MCF 10A (cell line): Measurements from ENCODE around the gene FAHD2A. TPM values are rescaled to one million over a fixed set of nuclear protein-coding genes. Genes with fewer than 3 reads are reported as not detected.

ENCODE experiments used
- BruUV-seq: library from RNA; stranded (reverse); fragments of 400-500 nt; replicated peaks from 2 replicates; lab custom pipeline; 2021; lab: Mats Ljungman, UMichigan
- CTCF ChIA-PET: fragments of 300-600 bp; sonication (Branson Sonifier 250); formaldehyde crosslinking; extraction: SDS; loops from one replicate; lab custom pipeline; 2021; ENCODE audit warnings: antibody characterized with exemption, inconsistent platforms; lab: Yijun Ruan, JAX
- POLR2A ChIA-PET: fragments of 300-600, 350-650 bp; sonication (Branson Sonifier 250); formaldehyde crosslinking; extraction: SDS; loops from one replicate; lab custom pipeline; 2020; ENCODE audit warnings: antibody characterized with exemption, inconsistent platforms; lab: Yijun Ruan, JAX
- DNase-seq: peaks from one replicate; pipeline ENCODE4 v3.0.0-alpha.2; 2018; ENCODE audit not compliant: unreplicated experiment
- H3K27ac Mint-ChIP-seq: one replicate; pipeline ENCODE4 v1.8.0; 2022; ENCODE audit warnings: mild to moderate bottlenecking, low read depth, mixed read lengths; ENCODE audit not compliant: unreplicated experiment
- H3K27me3 Mint-ChIP-seq: one replicate; pipeline ENCODE4 v1.8.0; 2022; ENCODE audit warnings: mixed read lengths; ENCODE audit not compliant: insufficient read depth, unreplicated experiment
- H3K36me3 Mint-ChIP-seq: one replicate; pipeline ENCODE4 v1.8.0; 2022; ENCODE audit warnings: mild to moderate bottlenecking, moderate library complexity, mixed read lengths; ENCODE audit not compliant: insufficient read depth, unreplicated experiment
- H3K4me1 Mint-ChIP-seq: one replicate; pipeline ENCODE4 v1.8.0; 2022; ENCODE audit warnings: mixed read lengths; ENCODE audit not compliant: insufficient read depth, unreplicated experiment
- H3K4me3 Mint-ChIP-seq: one replicate; pipeline ENCODE4 v1.8.0; 2022; ENCODE audit warnings: mild to moderate bottlenecking, moderate library complexity, mixed read lengths; ENCODE audit not compliant: unreplicated experiment
- H3K9me3 Mint-ChIP-seq: one replicate; pipeline ENCODE4 v1.8.0; 2022; ENCODE audit warnings: mixed read lengths; ENCODE audit not compliant: unreplicated experiment
- intact Hi-C: fragments of 100-400 bp; cut with micrococcal nuclease; formaldehyde crosslinking; loops from 2 replicates; pipeline ENCODE4 v1.14.1; 2022
- total RNA-seq: library from RNA; stranded (reverse); gene quantifications from 2 replicates; pipeline ENCODE4 v1.2.3, GENCODE V29; 2022
- TF ChIP-seq, protein P1 (sequence below): fragments of 200-600 bp; IDR thresholded peaks from one replicate; pipeline ENCODE4 v1.8.0; 2022; ENCODE audit warnings: antibody characterized with exemption, mild to moderate bottlenecking; ENCODE audit not compliant: unreplicated experiment

The FAHD2A gene
- total RNA-seq, 1 experiment from 2014 or later, result 24.1 TPM

DNA sequence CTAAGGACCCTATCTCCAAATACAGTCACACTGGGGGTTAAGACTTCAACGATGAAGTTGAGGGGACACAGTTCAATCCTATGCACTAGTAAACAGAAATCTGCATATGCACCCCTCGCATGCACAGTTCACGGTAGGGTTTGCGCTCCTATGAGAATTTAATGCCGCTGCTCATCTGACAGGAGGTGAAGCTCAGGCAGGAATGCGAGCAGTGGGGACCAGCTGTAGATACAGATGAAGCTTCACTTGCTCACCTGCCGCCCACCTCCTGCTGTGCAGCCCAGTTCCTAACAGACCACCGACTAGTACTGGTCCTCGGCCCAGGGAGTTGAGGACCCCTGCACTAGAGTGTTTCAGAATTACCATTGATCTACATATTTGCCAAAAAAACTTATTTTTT lies 40.0 kb upstream of the FAHD2A start:
- TF ChIP-seq, protein P1, sequence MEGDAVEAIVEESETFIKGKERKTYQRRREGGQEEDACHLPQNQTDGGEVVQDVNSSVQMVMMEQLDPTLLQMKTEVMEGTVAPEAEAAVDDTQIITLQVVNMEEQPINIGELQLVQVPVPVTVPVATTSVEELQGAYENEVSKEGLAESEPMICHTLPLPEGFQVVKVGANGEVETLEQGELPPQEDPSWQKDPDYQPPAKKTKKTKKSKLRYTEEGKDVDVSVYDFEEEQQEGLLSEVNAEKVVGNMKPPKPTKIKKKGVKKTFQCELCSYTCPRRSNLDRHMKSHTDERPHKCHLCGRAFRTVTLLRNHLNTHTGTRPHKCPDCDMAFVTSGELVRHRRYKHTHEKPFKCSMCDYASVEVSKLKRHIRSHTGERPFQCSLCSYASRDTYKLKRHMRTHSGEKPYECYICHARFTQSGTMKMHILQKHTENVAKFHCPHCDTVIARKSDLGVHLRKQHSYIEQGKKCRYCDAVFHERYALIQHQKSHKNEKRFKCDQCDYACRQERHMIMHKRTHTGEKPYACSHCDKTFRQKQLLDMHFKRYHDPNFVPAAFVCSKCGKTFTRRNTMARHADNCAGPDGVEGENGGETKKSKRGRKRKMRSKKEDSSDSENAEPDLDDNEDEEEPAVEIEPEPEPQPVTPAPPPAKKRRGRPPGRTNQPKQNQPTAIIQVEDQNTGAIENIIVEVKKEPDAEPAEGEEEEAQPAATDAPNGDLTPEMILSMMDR, result no peak
- H3K36me3 Mint-ChIP-seq, result peaks cover 15% of the 10 kb centered on the region
- intact Hi-C loops, result no loop called here
- no peak for DNase-seq
- no TSS peak for BruUV-seq
- CTCF ChIA-PET, result interaction anchor here (0.7 to 1.7 kb wide), 3 partner anchors 9 to 55 kb away, joined by 3 to 4 read pairs (median 4); no protein-coding TSS in a partner anchor
- H3K4me1 Mint-ChIP-seq, result peaks cover 28% of the 10 kb centered on the region
- no peak overlapping the region for H3K4me3 Mint-ChIP-seq
- no peaks in the 10 kb centered on the region for H3K9me3 Mint-ChIP-seq
- H3K27ac Mint-ChIP-seq, result no peak overlapping the region
- H3K27me3 Mint-ChIP-seq, result no peaks in the 10 kb centered on the region
- POLR2A ChIA-PET, result no interaction called here

DNA sequence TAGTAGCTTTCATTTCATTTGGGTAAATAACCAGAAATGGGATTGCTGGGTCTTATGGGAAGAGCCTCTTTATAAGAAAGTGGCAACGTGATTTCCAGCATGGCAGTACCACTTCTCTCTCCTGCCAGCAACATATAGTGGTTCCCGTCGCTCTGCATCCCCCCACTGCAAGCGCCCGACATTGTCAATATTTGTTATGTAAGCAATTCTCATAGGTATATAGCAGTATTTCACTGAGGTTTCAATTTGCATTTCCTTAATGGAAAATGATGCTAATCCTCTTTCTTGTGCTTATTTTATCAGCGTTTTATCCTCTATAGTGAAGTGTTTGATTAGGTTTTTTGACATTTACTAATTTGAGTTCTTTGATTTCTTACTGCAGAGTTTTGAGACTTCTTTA lies 36.0 kb upstream of the FAHD2A start:
- H3K4me1 Mint-ChIP-seq, result peaks cover 6% of the 10 kb centered on the region
- H3K27me3 Mint-ChIP-seq, result no peaks in the 10 kb centered on the region
- ChIA-PET CTCF (interaction anchor here (0.6 to 1.2 kb wide), 3 partner anchors 19 to 43 kb away, joined by 3 read pairs; no protein-coding TSS in a partner anchor), POLR2A (no interaction called here)
- H3K4me3 Mint-ChIP-seq, result no peak overlapping the region
- H3K9me3 Mint-ChIP-seq, result no peaks in the 10 kb centered on the region
- no TSS peak for BruUV-seq
- H3K27ac Mint-ChIP-seq, result no peak overlapping the region
- DNase-seq, result no peak
- intact Hi-C loops, result no loop called here
- TF ChIP-seq, protein P1, result no peak
- H3K36me3 Mint-ChIP-seq, result peaks cover 20% of the 10 kb centered on the region

DNA sequence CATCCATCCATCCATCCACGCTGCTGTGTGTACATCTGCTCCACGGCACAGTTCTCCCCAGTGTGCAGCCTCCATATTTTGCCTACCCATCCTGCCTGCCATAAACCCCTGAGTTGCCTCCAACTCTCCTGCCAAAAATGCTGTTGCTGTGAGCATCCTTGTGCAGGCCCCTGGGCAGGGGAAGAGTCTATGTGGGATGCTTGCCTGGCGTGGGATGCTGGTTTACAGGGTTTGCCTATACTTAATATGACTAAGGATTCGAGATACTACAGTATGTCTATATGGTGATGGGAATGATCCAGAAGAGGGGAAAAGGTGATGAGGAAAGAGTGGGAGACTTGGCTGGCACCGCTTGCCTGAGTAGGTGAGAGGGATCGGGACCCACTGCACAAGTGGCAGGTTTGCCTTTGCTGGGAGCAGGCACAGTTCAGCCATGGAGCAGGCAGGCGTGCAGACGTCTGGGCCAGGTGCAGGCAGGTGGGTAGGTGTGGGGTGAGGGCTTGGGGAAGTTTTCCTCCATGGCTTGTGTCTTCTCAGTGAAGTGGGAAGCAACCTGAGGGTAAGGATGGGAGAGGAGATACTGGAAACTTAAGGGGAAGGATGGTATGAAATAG lies 30.2 kb upstream of the FAHD2A start:
- Mint-ChIP-seq H3K9me3 (no peaks in the 10 kb centered on the region), H3K36me3 (peaks cover 22% of the 10 kb centered on the region), H3K4me1 (no peaks in the 10 kb centered on the region), H3K27me3 (no peaks in the 10 kb centered on the region), H3K27ac (no peak overlapping the region), H3K4me3 (no peak overlapping the region)
- ChIA-PET POLR2A (no interaction called here), CTCF (no interaction called here)
- intact Hi-C loops, result no loop called here
- BruUV-seq, result no TSS peak
- DNase-seq, result no peak
- TF ChIP-seq, protein P1, result no peak

DNA sequence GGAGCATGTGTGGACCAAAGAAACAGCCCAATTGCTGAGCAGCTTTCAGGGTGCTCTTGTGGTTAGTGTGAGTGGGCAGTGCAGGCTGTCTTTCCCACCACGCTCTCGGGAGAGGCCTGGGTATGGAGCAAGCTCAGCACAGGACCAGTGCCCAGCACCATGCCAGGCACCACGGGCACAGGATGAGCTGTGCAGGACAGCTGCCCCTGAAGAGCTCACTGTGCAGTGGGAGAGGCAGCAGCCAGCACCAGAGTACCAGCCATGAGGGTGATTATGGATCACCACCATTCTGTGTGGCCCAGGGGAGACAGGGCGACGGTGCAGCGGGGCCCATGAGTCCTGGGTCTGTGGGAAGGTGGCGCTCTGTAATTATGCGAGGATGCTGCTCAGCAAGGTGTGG lies 29.7 kb upstream of the FAHD2A start:
- ChIA-PET CTCF (interaction anchor here (1.3 kb wide), 1 partner anchor 9 kb away, joined by 3 read pairs; no protein-coding TSS in a partner anchor), POLR2A (no interaction called here)
- no peak for DNase-seq
- intact Hi-C loops, result no loop called here
- no TSS peak for BruUV-seq
- Mint-ChIP-seq H3K27me3 (no peaks in the 10 kb centered on the region), H3K27ac (no peak overlapping the region), H3K4me3 (no peak overlapping the region), H3K4me1 (no peaks in the 10 kb centered on the region), H3K36me3 (peaks cover 28% of the 10 kb centered on the region), H3K9me3 (no peaks in the 10 kb centered on the region)
- TF ChIP-seq, protein P1, result no peak
